NCI-H510A treated with DMSO at 0.1 percent for 48 hours (cell line): ENCODE results near the gene KLF7.

Experiments used
- DNase-seq: peaks from one replicate; lab custom pipeline; 2025; lab: John Stamatoyannopoulos, UW

KLF7 gene

GRCh38 chr2:207091176-207091575 lies 74.6 kb downstream of the KLF7 start:
- DNase-seq, result no peak

- DNase-seq, result no peak
Measured at GRCh38 chr2:207090389-207090788, 75.4 kb downstream of the KLF7 start.

DNA sequence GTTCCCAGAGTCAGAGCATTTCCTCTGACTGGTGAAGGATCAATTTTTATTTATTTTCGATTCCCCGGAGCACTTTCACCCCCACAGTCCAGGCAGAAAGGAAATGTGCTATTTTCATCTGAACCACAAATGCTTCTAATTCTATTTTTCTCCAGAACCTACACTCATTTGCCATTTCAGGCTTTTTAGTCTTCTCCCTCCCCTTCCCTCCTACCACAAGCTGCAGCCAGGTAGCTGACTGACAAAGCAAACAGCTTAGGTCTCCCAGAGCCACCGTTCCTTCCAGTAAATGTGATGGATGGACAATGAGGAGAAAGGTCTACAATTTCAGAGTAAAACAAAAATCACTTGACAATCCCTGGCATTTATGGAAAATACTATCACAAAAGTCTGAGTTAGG lies 76.9 kb downstream of the KLF7 start:
- DNase-seq, result peak; percentile 82

DNA sequence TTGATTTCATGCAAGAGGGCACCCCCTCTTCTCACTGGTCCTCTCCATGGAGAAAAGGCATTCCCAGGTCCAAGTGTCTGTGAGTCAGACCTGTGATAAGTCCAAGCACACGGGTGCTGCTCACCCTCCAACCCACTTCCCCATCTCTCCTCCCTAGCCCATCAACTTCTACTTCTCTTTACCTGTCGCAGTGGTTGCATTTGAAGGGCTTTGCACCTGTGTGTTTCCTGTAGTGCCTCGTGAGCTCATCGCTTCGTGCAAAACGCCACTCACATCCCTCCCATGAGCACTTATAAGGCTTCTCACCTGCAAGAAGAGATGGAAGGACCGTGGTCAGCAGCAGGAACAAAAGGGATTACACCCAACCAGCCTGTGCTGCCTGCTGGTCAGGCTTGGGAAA lies 77.5 kb downstream of the KLF7 start:
- peak; percentile 82 for DNase-seq

DNA sequence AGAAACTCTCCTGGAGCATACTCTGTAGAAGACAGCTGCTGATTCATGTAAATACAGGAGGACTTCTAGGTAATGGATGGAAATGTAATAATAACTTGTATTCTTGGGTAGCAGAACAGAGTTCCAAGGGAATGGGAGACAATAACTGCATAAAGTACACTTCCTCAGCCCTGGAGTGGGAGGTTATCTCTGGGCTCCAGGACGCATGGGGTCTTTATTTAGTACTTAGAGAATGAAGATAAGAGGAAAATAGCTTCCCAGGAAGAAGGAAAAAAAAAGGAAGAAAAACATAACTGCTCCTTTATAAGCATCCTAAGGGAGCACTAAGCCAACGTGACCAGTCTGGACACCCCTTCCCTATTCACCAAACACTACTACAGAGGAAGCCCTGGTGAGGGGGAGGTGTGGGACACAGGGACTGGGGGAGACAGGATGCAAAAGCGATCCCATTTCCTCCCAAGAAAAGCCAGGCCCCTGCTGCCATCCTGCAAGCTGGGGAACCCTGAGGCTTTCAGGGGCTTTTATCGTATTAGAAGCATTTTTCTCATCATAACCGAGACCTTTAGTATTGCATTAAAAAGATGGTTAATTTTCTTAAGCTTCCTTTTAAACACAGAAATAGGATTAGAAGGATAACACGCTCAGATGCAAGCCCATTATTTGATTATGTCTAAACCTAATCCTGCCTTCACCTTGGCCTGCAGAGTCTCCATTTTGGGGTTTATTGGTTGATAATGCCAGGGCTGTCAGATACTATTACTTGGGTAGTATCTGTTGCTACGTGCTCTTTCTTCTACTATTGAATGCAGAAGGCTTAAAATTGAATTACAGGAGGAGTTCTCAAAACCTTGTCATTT lies 78.5 kb downstream of the KLF7 start:
- DNase-seq, result no peak

DNA sequence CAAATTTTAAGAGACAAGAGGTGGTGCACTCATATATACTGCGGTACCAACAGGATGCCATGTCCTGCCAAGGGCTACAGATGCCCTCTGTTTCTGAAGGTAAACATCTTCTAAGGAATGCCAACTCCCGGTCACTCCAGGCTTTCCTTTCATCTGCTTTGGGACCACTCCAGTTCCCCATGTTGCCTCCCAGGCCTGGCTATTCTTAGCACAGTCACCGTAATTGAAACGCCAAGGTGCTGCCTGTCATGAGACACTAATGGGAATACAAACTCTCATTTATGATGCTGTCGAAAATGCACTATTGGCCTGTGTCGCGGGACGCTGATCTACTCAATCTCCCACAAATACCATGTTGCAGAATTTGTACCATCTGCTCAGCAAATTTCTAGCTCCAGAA lies 79.6 kb downstream of the KLF7 start:
- DNase-seq, result no peak

GRCh38 chr2:207085110-207085509 lies 80.6 kb downstream of the KLF7 start:
- no peak for DNase-seq

GRCh38 chr2:207083361-207084110 lies 82.2 kb downstream of the KLF7 start:
- no peak for DNase-seq

DNA sequence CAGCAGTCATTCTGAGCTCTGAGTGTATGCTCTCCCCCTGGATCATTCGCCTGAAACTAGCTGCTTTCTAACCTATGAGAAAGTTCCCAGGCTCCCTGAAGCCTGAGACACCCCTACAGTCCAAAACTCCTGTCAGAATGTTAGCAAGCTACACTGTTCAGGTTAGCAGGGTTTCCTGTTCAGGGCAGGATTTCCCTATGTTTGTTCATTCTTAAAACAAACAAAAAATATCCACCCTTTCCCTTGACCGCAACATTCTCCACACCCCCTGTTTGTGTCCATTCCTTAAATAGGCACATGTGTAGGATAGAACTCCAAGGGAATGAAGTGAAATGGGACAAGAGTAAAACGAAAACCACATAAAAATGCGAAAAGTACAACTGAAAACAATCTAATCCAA lies 83.1 kb downstream of the KLF7 start:
- DNase-seq, result no peak

- DNase-seq, result no peak
Measured at GRCh38 chr2:207078186-207078798, 87.5 kb downstream of the KLF7 start.

DNA sequence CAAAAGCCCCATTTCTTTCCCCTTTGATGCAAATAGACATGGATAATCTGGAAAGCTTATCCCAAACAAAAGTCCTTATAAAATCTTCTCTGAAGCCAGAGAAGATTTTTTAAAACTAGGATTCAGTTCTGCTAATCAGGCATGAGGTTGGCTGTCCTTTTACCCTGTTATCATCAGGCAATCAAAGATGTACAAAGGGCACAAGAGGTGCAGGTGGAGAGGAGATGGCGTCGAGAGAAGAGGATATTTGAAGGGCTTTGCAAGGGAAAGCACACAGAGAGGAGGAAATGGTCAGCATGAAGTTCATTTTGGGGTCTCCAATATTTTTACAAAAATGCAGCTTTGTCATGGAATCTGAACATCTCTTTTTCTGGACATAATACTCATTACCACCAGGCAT lies 88.5 kb downstream of the KLF7 start:
- no peak for DNase-seq

DNA sequence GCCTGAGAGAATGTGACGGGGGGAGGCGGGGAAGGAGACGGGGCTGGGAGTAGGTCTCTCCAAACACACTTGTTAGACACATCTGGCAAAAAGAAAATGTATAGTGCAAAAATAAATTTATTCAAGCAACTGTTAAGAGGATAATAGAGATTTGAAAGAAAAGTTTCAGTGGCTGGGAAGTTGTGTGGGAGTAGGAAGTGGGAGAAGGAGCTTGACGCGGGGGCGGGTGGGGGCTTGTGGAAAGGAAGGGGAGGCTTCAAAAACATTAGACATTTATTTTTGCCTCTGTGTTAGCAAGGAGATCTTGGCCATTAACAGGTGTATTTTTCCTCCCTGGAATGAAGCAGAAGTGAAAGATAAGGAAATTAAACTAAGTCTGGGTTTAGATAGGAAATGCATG lies 90.3 kb downstream of the KLF7 start:
- no peak for DNase-seq

GRCh38 chr2:207073801-207074678 lies 91.7 kb downstream of the KLF7 start:
- DNase-seq, result peak; percentile 61

DNA sequence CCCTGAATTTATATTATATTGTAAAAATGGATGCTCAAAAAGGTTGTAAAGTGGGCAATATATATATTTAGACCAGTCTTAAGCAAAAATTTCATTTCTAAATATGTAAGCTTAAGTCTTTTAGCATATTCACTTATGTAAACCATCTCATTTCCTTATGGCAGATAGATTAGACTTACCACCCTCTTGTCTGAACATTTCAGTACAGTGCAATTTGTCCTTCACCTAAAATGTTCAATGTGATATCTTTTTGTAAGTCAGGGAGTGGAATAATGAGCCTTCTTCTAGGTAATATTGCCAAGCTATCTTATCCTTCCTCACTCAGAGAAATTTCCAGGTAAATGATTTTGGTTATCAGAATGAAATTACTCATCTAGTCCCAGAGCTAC lies 92.3 kb downstream of the KLF7 start:
- no peak for DNase-seq

GRCh38 chr2:207072571-207072970 lies 93.2 kb downstream of the KLF7 start:
- DNase-seq, result no peak

GRCh38 chr2:207071820-207072219 lies 93.9 kb downstream of the KLF7 start:
- DNase-seq, result no peak

- no peak for DNase-seq
Measured at GRCh38 chr2:207067473-207067872, 98.3 kb downstream of the KLF7 start.

GRCh38 chr2:207066791-207067460 lies 98.8 kb downstream of the KLF7 start:
- no peak for DNase-seq

- no peak for DNase-seq
Measured at GRCh38 chr2:207066166-207066565, 99.6 kb downstream of the KLF7 start.

DNA sequence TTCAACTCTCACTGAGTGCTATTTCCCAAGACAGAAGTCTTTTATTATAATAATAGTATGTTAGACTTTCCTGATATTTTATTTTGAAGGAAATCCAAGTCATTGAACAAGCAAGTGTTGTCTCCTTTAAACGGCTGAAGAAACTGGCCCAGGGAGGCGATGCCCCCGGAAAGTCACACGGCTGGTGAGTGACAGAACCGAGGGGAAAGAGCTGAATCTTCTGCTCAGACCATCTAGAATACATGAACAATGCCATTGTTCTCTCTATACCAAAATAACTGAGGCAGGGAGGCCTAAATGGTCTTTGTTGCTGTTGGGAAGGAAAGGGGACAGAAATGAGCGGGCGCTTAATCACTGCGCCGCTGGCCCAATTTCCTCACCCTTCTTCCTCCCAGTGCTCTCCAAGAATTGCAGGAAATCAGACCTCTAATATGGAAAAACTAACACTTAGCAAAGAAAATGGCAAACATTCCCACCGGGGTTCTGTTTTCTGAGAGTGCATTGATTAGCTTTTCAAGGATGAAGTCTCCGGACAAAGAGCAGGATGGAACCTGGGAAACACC lies 101.5 kb downstream of the KLF7 start:
- no peak for DNase-seq

GRCh38 chr2:207061181-207061580 lies 104.6 kb downstream of the KLF7 start:
- no peak for DNase-seq
